ENCODE results near the gene TRIO. TPM values are rescaled to one million over a fixed set of nuclear protein-coding genes. Genes with fewer than 3 reads are reported as not detected.

The TRIO gene
- total and polyA plus RNA-seq, 2 experiments from 2014 or later: 18.5 to 78.2 TPM

DNA sequence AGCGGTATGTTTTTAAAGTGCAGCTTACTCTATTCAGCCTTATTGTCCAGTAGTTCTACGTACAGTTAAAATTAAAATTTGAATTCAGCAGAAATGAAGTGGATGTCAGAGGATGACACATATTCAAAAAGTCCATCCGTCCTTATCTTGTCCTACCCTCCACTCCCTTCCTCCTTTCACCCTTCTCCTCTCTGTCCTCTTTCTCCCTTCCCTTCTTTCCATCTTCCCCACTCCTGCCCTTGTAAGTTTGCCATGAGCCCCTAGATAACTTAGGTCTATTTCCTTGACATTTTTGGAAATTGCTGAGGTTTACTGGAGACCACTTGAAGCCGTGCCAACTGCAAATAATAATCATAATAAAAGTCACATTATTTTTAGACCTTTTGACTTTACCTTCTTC lies 67.6 kb downstream of the TRIO start:
- no peak overlapping the region for H3K4me2 ChIP-seq

DNA sequence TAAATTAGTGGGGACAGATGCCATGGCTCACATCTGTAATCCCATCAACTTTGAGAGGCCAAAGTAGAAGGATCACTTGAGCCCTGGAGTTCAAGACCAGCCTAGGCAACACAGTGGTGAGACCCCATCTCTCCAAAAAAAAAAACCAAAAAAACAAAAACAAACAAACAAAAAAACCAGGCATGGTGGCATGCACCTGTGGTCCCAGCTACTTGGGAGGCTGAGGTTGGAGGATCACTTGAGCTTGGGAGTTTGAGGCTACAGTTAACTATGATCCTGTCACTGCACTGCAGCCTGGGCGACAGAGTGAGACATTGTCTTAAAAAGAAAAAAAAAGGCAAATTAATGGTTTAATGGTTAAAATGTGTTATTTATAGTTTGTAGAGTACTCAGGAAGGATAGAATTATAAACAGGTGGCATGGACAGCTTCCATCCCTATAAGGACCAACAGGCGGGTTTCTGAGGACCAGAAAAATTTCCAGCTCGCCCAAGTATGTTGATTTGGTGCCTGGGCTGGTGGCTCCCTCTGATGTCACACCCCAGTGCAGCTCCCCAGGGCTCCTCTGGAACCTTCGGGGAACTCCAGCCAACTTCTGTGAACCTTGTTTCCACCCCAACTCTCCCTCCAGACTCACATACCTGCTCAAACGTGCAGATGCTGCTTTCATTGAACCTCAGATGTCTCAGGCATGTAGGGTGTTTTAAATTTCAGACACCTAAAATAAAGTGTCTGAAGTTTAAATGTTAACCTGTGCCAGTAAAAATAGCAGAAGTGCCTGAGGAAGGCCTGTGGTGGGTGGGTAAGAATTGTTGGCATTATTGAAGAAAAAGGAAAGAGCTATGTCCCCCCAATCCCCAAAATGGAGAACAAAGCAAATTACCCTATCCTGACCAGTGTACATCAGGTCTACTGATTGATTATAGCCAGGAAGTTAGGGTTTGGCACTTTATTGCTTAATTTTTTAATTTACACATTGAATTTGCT lies 69.0 kb downstream of the TRIO start:
- Histone ChIP-seq H4K20me1 (ENCODE audit: insufficient read depth, poor library complexity, severe bottlenecking) (peaks cover 31% of the 10 kb centered on the region), H3K4me2 (peak overlapping the region; percentile 54), H3K4me3 (no peak overlapping the region), H2AFZ (no peak overlapping the region), H3K4me1 (ENCODE audit: insufficient read depth) (peaks cover 32% of the 10 kb centered on the region), H3K27me3 (no peaks in the 10 kb centered on the region), H3K79me2 (peaks cover 83% of the 10 kb centered on the region), H3K27ac (peak overlapping the region; percentile 62), H3K9me2 (replicated peaks; ENCODE audit: insufficient read depth) (no peaks in the 10 kb centered on the region), H3K36me3 (replicated peaks; ENCODE audit: insufficient read depth, low read depth) (no peaks in the 10 kb centered on the region), H3K9me3 (ENCODE audit: low read depth) (no peaks in the 10 kb centered on the region)
- WGBS (ENCODE audit: low lambda C conversion rate, missing lambda C conversion rate): 82% methylated on average over 5 of the region's 5 CpGs
- TF ChIP-seq EZH2phosphoT487 (IDR thresholded peaks at IDR 0.05; ENCODE audit: low read depth, severe bottlenecking, unreplicated experiment) (no peak), EZH2 (IDR thresholded peaks at IDR 0.05; ENCODE audit: borderline replicate concordance) (no peak)
- TF ChIP-seq, protein P1, sequence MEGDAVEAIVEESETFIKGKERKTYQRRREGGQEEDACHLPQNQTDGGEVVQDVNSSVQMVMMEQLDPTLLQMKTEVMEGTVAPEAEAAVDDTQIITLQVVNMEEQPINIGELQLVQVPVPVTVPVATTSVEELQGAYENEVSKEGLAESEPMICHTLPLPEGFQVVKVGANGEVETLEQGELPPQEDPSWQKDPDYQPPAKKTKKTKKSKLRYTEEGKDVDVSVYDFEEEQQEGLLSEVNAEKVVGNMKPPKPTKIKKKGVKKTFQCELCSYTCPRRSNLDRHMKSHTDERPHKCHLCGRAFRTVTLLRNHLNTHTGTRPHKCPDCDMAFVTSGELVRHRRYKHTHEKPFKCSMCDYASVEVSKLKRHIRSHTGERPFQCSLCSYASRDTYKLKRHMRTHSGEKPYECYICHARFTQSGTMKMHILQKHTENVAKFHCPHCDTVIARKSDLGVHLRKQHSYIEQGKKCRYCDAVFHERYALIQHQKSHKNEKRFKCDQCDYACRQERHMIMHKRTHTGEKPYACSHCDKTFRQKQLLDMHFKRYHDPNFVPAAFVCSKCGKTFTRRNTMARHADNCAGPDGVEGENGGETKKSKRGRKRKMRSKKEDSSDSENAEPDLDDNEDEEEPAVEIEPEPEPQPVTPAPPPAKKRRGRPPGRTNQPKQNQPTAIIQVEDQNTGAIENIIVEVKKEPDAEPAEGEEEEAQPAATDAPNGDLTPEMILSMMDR (IDR thresholded peaks at IDR 0.05; ENCODE audit: poor library complexity): no peak
- no peak for DNase-seq (ENCODE audit: low spot score)

More for the DNA sequence above, 67.6 kb downstream of the TRIO start:
- no peak overlapping the region for H3K27ac ChIP-seq
- H3K36me3 ChIP-seq (replicated peaks; ENCODE audit: insufficient read depth, low read depth): no peaks in the 10 kb centered on the region
- no peaks in the 10 kb centered on the region for H3K9me3 ChIP-seq (ENCODE audit: low read depth)
- H3K27me3 ChIP-seq: no peaks in the 10 kb centered on the region
- no peak for DNase-seq (ENCODE audit: low spot score)
- peaks cover 24% of the 10 kb centered on the region for H4K20me1 ChIP-seq (ENCODE audit: insufficient read depth, poor library complexity, severe bottlenecking)
- H3K4me1 ChIP-seq (ENCODE audit: insufficient read depth): peaks cover 32% of the 10 kb centered on the region
- TF ChIP-seq EZH2 (IDR thresholded peaks at IDR 0.05; ENCODE audit: borderline replicate concordance): no peak
- no peak for TF ChIP-seq EZH2phosphoT487 (IDR thresholded peaks at IDR 0.05; ENCODE audit: low read depth, severe bottlenecking, unreplicated experiment)
- TF ChIP-seq, protein P1 (IDR thresholded peaks at IDR 0.05; ENCODE audit: poor library complexity): no peak
- H2AFZ ChIP-seq: no peak overlapping the region
- H3K4me3 ChIP-seq: no peak overlapping the region
- H3K9me2 ChIP-seq (replicated peaks; ENCODE audit: insufficient read depth): no peaks in the 10 kb centered on the region
- 92% methylated on average over 4 of the region's 4 CpGs for WGBS (ENCODE audit: low lambda C conversion rate, missing lambda C conversion rate)
- peaks cover 82% of the 10 kb centered on the region for H3K79me2 ChIP-seq

DNA sequence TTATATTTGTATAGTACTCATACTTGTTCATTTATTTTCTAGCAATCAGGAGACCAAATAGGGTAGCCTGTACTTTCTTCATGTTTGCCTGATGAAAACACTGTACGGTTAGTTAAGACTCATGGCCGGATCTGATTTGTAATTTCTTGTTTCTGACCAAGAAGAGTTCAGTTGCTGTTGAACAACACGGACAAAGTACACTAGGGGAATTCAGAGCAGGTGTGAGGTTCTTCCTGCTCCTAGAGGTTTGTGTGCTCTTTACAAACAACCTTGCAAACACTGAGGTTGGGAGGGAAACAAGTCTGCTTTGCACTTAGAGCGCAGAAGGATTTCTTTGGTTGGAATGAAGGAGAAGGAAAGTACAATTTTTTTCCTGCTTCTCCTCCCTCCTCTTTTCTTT lies 69.7 kb downstream of the TRIO start:
- peaks cover 86% of the 10 kb centered on the region for H3K79me2 ChIP-seq
- no peak overlapping the region for H2AFZ ChIP-seq
- no peaks in the 10 kb centered on the region for H3K9me2 ChIP-seq (replicated peaks; ENCODE audit: insufficient read depth)
- peaks cover 28% of the 10 kb centered on the region for H3K4me1 ChIP-seq (ENCODE audit: insufficient read depth)
- peak overlapping the region; percentile 62 for H3K27ac ChIP-seq
- no peaks in the 10 kb centered on the region for H3K27me3 ChIP-seq
- TF ChIP-seq, protein P1 (IDR thresholded peaks at IDR 0.05; ENCODE audit: poor library complexity): no peak
- TF ChIP-seq EZH2phosphoT487 (IDR thresholded peaks at IDR 0.05; ENCODE audit: low read depth, severe bottlenecking, unreplicated experiment): no peak
- WGBS (ENCODE audit: low lambda C conversion rate, missing lambda C conversion rate): 63% methylated on average over 4 of the region's 4 CpGs
- peaks cover 34% of the 10 kb centered on the region for H4K20me1 ChIP-seq (ENCODE audit: insufficient read depth, poor library complexity, severe bottlenecking)
- peak overlapping the region; percentile 54 for H3K4me2 ChIP-seq
- peak; percentile 48 for DNase-seq (ENCODE audit: low spot score)
- H3K36me3 ChIP-seq (replicated peaks; ENCODE audit: insufficient read depth, low read depth): no peaks in the 10 kb centered on the region
- no peaks in the 10 kb centered on the region for H3K9me3 ChIP-seq (ENCODE audit: low read depth)
- no peak overlapping the region for H3K4me3 ChIP-seq
